GM23338 (cell line): Measurements from ENCODE around the gene GJA4. TPM values are rescaled to one million over a fixed set of nuclear protein-coding genes. Genes with fewer than 3 reads are reported as not detected.

Experiments
- ATAC-seq: fragments of 200-7000 bp; cut with Tn5 transposase; 3 replicates; pipeline ENCODE4 v1.9.1; 2020
- DNase-seq: peaks from one replicate; pipeline ENCODE4 v3.0.0-alpha.2; 2015; ENCODE audit warnings: low spot score
- H2AFZ ChIP-seq: fragments of 200-600 bp; sonication (generic); 2 replicates; pipeline ENCODE4 v1.8.0; 2016; ENCODE audit warnings: antibody characterized with exemption, mild to moderate bottlenecking, moderate library complexity
- H3F3A ChIP-seq: fragments of 200-600 bp; sonication (generic); replicated peaks from 2 replicates; pipeline ENCODE4 v1.8.0; 2017; ENCODE audit warnings: antibody characterized with exemption, mixed run types, low read depth
- H3K27ac ChIP-seq: fragments of 200-600 bp; sonication (generic); 2 replicates; pipeline ENCODE4 v1.6.1; 2016; ENCODE audit warnings: low read depth
- H3K27me3 ChIP-seq: fragments of 200-600 bp; sonication (generic); 2 replicates; pipeline ENCODE4 v1.8.0; 2016; ENCODE audit warnings: mild to moderate bottlenecking, mixed run types, moderate library complexity; ENCODE audit not compliant: insufficient read depth
- H3K36me3 ChIP-seq: fragments of 200-600 bp; sonication (generic); 2 replicates; pipeline ENCODE4 v1.8.0; 2016; ENCODE audit warnings: mild to moderate bottlenecking; ENCODE audit not compliant: insufficient read depth
- H3K4me1 ChIP-seq: fragments of 200-600 bp; sonication (generic); 2 replicates; pipeline ENCODE4 v1.8.0; 2016; ENCODE audit warnings: mild to moderate bottlenecking, moderate library complexity; ENCODE audit not compliant: insufficient read depth
- H3K4me2 ChIP-seq: fragments of 200-600 bp; sonication (generic); 2 replicates; pipeline ENCODE4 v1.7.1; 2017; ENCODE audit warnings: mixed run types
- H3K4me3 ChIP-seq: fragments of 200-600 bp; sonication (generic); 2 replicates; pipeline ENCODE4 v1.6.1; 2016; ENCODE audit warnings: mixed run types
- H3K79me2 ChIP-seq: fragments of 200-600 bp; sonication (generic); replicated peaks from 2 replicates; pipeline ENCODE4 v1.8.0; 2017; ENCODE audit warnings: mild to moderate bottlenecking; ENCODE audit not compliant: insufficient read depth
- H3K9me2 ChIP-seq: fragments of 200-600 bp; sonication (generic); 2 replicates; pipeline ENCODE4 v1.8.0; 2017; ENCODE audit not compliant: insufficient read depth
- H4K20me1 ChIP-seq: fragments of 200-600 bp; sonication (generic); replicated peaks from 2 replicates; pipeline ENCODE4 v1.8.0; 2017; ENCODE audit warnings: mild to moderate bottlenecking; ENCODE audit not compliant: insufficient read depth
- H3K27ac Mint-ChIP-seq: 2 replicates; pipeline ENCODE4 v1.8.0; 2020; ENCODE audit warnings: inconsistent platforms, mild to moderate bottlenecking, moderate library complexity, mixed read lengths
- H3K27me3 Mint-ChIP-seq: 3 replicates; pipeline ENCODE4 v1.8.0; 2022; ENCODE audit warnings: low read depth, mild to moderate bottlenecking, moderate library complexity, mixed read lengths, inconsistent platforms; ENCODE audit not compliant: insufficient read depth, poor library complexity
- H3K36me3 Mint-ChIP-seq: 3 replicates; pipeline ENCODE4 v1.8.0; 2021; ENCODE audit warnings: low read depth, mild to moderate bottlenecking, inconsistent platforms, moderate library complexity, mixed read lengths
- H3K4me1 Mint-ChIP-seq: 3 replicates; pipeline ENCODE4 v1.8.0; 2020; ENCODE audit warnings: mild to moderate bottlenecking, inconsistent platforms, mixed read lengths
- H3K4me3 Mint-ChIP-seq: 3 replicates; pipeline ENCODE4 v1.8.0; 2021; ENCODE audit warnings: moderate library complexity, mild to moderate bottlenecking, inconsistent platforms, mixed read lengths
- H3K9me3 Mint-ChIP-seq: 3 replicates; pipeline ENCODE4 v1.8.0; 2020; ENCODE audit warnings: moderate library complexity, mild to moderate bottlenecking, inconsistent platforms, mixed read lengths
- CREB1 ChIP-seq: fragments of 250-450 bp; sonication (Bioruptor Pico); IDR thresholded peaks from 2 replicates; pipeline ENCODE4 v1.5.0; 2020; ENCODE audit warnings: low read depth, mild to moderate bottlenecking, moderate library complexity
- EZH2 ChIP-seq: fragments of 200-600 bp; sonication (generic); IDR thresholded peaks from one replicate; pipeline ENCODE4 v1.8.0; 2017; ENCODE audit warnings: antibody characterized with exemption, mild to moderate bottlenecking, low read depth; ENCODE audit not compliant: unreplicated experiment
- JUNB ChIP-seq: IDR thresholded peaks from one replicate; pipeline ENCODE4 v1.6.1; 2016; ENCODE audit warnings: antibody characterized with exemption; ENCODE audit not compliant: unreplicated experiment
- NANOG ChIP-seq: IDR thresholded peaks from 2 replicates; pipeline ENCODE4 v1.6.1; 2016; ENCODE audit warnings: antibody characterized with exemption, borderline replicate concordance
- POLR2AphosphoS5 ChIP-seq: IDR thresholded peaks from 2 replicates; pipeline ENCODE4 v1.6.1; 2016; ENCODE audit warnings: antibody characterized with exemption, low read depth
- STAT1 ChIP-seq: IDR thresholded peaks from one replicate; pipeline ENCODE4 v1.6.1; 2016; ENCODE audit warnings: antibody characterized with exemption; ENCODE audit not compliant: unreplicated experiment
- ZNF331 ChIP-seq: fragments of 250-450 bp; sonication (Bioruptor Pico); IDR thresholded peaks from 2 replicates; pipeline ENCODE4 v1.5.0; 2020; ENCODE audit warnings: low read depth, mild to moderate bottlenecking, moderate library complexity
- polyA plus RNA-seq: library from polyadenylated mRNA; unstranded; fragments of >200 nt; fragmentation: Nextera tagmentation; extraction: Ambion mirVana; gene quantifications from 2 replicates; pipeline ENCODE4 v1.2.1, GENCODE V29; 2016
- total RNA-seq: library from RNA; depleted of rRNA; stranded (reverse); fragments of >200 nt; shearing (Covaris generic); gene quantifications from 2 replicates; pipeline ENCODE4 v1.2.3, GENCODE V29; 2014
- TF ChIP-seq, protein P1 (sequence below): IDR thresholded peaks from one replicate; pipeline ENCODE4 v1.6.1; 2018; ENCODE audit warnings: antibody characterized with exemption; ENCODE audit not compliant: unreplicated experiment
- TF ChIP-seq, protein P2 (sequence below), 2 experiments: fragments of 200-600 bp in 1 of 2; sonication (generic) in 1 of 2; conservative IDR thresholded peaks; 2 replicates each; pipeline versions ENCODE4 v1.5.1 to v1.6.1; 2016 to 2017; ENCODE audit warnings: antibody characterized with exemption in 2 of 2, low read depth in 2 of 2, mild to moderate bottlenecking in 2 of 2, moderate library complexity in 1 of 2

Gene GJA4
- total and polyA plus RNA-seq, 2 experiments from 2014 or later, result 0.95 to 2.2 TPM

DNA sequence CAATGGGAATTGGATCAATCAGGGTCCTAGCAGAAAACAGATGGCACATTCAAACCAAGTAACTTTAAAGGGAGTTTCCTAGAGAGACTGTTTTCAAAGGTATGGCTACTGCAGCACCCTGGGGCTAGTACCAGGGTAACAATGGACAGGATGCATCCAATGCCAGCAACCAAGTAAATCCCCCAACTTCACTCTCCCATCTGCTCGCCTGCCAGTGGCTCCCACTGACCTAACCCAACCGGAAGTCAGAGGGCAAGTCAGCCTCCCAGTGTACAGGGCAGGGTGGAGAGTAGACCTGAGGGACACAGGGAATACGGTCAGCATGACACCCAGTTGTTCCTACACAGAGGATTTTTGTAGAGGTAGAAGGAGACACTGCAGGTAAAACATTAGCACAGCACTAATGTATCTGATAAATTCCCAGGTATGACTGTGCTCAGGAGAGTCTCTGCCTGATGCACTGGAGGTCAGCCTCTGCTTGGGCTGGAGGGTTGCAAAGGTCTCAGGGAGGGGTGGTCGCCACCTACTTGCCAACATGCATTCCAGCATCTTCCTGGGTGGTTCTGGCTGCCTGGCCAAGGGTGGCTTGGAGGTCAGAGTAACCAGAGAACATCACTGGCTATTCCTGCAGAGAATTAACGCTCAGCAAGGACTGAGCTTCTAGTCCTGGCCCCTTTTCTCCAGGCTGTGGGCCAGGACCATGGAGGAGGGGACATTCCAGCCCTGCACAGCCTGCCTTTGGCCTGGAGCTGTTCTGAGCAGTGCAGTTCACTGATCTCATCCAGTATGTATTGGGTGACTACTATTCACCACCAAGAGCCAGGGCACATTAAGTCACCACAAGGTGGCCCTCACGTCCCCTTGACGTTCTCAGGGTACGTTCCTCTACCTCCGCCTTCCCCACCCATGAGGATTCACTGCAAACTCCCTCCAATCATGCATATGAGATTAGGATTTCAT, 5.1 kb upstream of the GJA4 start:
- Histone ChIP-seq H3K36me3 (no peaks in the 10 kb centered on the region), H3K4me1 (no peaks in the 10 kb centered on the region), H3K4me2 (no peak overlapping the region), H3K9me2 (no peaks in the 10 kb centered on the region), H3K27ac (no peak overlapping the region), H4K20me1 (no peaks in the 10 kb centered on the region), H2AFZ (no peak overlapping the region), H3K27me3 (peaks cover 14% of the 10 kb centered on the region), H3K4me3 (no peak overlapping the region), H3K79me2 (no peaks in the 10 kb centered on the region), H3F3A (no peaks in the 10 kb centered on the region)
- Mint-ChIP-seq H3K4me1 (peaks cover 7% of the 10 kb centered on the region), H3K27ac (no peak overlapping the region), H3K9me3 (no peaks in the 10 kb centered on the region), H3K36me3 (no peaks in the 10 kb centered on the region), H3K4me3 (no peak overlapping the region), H3K27me3 (peaks cover 25% of the 10 kb centered on the region)
- ATAC-seq (peak; percentile 55), DNase-seq (peak; percentile 64)
- TF ChIP-seq CREB1 (CRISPR knock-in tag) (no peak), POLR2AphosphoS5 (no peak), JUNB (no peak), EZH2 (no peak), NANOG (no peak), ZNF331 (CRISPR knock-in tag) (no peak), STAT1 (no peak)
- TF ChIP-seq, protein P1, sequence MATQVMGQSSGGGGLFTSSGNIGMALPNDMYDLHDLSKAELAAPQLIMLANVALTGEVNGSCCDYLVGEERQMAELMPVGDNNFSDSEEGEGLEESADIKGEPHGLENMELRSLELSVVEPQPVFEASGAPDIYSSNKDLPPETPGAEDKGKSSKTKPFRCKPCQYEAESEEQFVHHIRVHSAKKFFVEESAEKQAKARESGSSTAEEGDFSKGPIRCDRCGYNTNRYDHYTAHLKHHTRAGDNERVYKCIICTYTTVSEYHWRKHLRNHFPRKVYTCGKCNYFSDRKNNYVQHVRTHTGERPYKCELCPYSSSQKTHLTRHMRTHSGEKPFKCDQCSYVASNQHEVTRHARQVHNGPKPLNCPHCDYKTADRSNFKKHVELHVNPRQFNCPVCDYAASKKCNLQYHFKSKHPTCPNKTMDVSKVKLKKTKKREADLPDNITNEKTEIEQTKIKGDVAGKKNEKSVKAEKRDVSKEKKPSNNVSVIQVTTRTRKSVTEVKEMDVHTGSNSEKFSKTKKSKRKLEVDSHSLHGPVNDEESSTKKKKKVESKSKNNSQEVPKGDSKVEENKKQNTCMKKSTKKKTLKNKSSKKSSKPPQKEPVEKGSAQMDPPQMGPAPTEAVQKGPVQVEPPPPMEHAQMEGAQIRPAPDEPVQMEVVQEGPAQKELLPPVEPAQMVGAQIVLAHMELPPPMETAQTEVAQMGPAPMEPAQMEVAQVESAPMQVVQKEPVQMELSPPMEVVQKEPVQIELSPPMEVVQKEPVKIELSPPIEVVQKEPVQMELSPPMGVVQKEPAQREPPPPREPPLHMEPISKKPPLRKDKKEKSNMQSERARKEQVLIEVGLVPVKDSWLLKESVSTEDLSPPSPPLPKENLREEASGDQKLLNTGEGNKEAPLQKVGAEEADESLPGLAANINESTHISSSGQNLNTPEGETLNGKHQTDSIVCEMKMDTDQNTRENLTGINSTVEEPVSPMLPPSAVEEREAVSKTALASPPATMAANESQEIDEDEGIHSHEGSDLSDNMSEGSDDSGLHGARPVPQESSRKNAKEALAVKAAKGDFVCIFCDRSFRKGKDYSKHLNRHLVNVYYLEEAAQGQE, result no peak
- TF ChIP-seq, protein P2, sequence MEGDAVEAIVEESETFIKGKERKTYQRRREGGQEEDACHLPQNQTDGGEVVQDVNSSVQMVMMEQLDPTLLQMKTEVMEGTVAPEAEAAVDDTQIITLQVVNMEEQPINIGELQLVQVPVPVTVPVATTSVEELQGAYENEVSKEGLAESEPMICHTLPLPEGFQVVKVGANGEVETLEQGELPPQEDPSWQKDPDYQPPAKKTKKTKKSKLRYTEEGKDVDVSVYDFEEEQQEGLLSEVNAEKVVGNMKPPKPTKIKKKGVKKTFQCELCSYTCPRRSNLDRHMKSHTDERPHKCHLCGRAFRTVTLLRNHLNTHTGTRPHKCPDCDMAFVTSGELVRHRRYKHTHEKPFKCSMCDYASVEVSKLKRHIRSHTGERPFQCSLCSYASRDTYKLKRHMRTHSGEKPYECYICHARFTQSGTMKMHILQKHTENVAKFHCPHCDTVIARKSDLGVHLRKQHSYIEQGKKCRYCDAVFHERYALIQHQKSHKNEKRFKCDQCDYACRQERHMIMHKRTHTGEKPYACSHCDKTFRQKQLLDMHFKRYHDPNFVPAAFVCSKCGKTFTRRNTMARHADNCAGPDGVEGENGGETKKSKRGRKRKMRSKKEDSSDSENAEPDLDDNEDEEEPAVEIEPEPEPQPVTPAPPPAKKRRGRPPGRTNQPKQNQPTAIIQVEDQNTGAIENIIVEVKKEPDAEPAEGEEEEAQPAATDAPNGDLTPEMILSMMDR (conservative IDR thresholded peaks at IDR 0.05; ENCODE audit: low read depth in 2 of 2), result peak; percentile 63 to 87

DNA sequence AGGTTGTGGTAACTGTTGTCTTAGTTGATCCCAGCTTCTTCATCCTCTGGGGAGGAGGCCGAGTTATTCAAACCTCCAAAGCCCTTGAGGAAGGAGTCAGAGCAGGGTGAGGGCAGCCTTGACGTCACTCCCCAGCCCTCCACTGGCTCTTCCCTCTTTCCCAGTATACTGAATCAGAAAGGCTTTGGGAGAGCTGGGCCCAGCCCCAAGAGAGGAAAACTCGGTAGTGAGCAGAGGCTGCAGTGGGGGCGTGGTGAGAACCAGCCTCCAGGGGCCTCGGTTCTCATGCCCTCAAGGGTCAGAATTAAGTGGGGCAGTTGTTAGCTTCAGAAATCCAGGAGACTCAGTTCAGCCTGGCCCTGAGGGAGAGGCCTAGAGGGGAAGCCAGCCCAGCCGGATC, 1.8 kb upstream of the GJA4 start:
- H3K27ac ChIP-seq, result no peak overlapping the region
- H3K36me3 ChIP-seq, result no peaks in the 10 kb centered on the region
- peaks cover 8% of the 10 kb centered on the region for H3K4me1 Mint-ChIP-seq
- no peak overlapping the region for H3K4me3 ChIP-seq
- ATAC-seq, result no peak
- no peak overlapping the region for H2AFZ ChIP-seq
- H3K27ac Mint-ChIP-seq, result no peak overlapping the region
- H3K27me3 Mint-ChIP-seq, result peaks cover 28% of the 10 kb centered on the region
- no peak overlapping the region for H3K4me3 Mint-ChIP-seq
- H3K4me2 ChIP-seq, result no peak overlapping the region
- no peaks in the 10 kb centered on the region for H3K9me2 ChIP-seq
- H3F3A ChIP-seq, result no peaks in the 10 kb centered on the region
- no peaks in the 10 kb centered on the region; the same call in 2 of the 3 replicates for H3K36me3 Mint-ChIP-seq
- no peaks in the 10 kb centered on the region for H3K4me1 ChIP-seq
- no peaks in the 10 kb centered on the region for H3K9me3 Mint-ChIP-seq
- no peaks in the 10 kb centered on the region for H4K20me1 ChIP-seq
- no peak for DNase-seq
- no peaks in the 10 kb centered on the region for H3K79me2 ChIP-seq
- H3K27me3 ChIP-seq, result peaks cover 23% of the 10 kb centered on the region; the same call in 1 of the 2 replicates
- TF ChIP-seq JUNB (no peak), EZH2 (no peak)
